Measurements from ENCODE around the gene BBS1. TPM values are rescaled to one million over a fixed set of nuclear protein-coding genes. Genes with fewer than 3 reads are reported as not detected.
A peak's percentile ranks its signal among the peaks of the same experiment; 100 is the strongest.

The BBS1 gene
- total RNA-seq, 1 experiment from 2014 or later: 9.1 TPM

DNA sequence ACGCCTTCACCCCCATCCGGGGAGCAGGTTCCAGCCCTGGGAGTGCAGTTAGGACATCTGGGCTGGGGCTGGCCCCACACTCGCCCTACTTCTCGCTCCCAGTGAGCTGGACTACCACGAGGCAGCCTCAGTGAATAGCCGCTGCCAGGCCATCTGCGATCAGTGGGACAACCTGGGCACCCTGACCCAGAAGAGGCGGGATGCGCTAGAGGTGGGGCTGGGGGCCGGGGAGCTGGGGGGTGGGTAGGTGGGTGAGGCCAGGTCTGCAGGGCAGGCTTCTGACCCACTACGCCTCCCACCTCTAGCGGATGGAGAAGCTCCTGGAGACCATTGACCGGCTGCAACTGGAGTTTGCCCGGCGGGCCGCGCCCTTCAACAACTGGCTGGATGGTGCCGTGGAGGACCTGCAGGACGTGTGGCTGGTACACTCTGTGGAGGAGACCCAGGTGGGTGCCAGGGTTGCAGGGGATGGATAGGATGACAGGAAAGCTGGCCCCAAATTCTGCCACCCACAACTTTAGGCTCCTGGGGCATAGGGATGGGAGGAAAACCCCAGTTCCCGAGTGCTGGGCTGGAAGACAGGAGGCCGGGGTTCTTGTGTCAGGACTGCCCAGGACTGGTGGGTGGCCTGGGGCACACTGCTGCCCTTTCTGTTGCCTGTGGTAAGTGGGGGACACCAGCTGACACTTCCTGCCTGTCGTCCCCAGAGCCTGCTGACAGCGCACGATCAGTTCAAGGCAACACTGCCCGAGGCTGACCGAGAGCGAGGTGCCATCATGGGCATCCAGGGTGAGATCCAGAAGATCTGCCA is 49.6 kb downstream of the BBS1 start:
- no peak for DNase-seq (ENCODE audit: low read depth, low spot score)
- in situ Hi-C loops (cut with HindIII; ENCODE audit: low pct_unique_long_range_greater_than_20kb, low sequenced_read_pairs): no loop called here

DNA sequence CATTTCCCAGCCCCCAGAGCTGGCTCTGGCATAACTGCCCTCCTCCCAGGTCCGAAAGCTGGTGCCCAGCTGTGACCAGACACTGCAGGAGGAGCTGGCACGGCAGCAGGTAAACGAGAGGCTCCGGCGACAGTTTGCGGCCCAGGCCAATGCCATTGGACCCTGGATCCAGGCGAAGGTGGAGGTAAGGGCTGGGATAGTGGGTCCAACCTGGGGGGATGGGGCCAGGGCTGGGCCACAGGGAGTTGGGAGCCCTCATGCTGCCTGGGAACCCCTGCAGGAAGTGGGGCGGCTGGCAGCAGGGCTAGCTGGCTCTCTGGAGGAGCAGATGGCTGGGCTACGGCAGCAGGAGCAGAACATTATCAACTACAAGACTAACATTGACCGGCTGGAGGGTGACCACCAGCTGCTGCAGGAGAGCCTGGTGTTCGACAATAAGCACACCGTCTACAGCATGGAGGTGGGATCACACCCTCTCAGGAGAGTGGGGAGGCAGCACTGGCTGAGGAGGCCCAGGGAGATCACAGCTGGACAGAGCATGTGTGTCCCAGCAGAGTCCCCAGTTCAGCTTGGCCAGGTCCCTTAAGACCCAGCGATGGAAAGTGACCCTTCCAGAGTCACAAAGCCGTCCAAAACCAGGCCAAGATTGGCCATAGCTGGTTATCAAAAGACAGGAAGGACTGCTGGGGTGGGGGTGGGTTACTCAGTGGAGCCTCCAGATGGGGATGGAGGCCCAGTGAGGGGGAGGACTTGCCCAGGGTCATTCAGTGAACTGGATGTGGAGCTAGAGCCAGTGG is 50.9 kb downstream of the BBS1 start:
- in situ Hi-C loops (cut with HindIII; ENCODE audit: low pct_unique_long_range_greater_than_20kb, low sequenced_read_pairs): no loop called here
- no peak for DNase-seq (ENCODE audit: low read depth, low spot score)

DNA sequence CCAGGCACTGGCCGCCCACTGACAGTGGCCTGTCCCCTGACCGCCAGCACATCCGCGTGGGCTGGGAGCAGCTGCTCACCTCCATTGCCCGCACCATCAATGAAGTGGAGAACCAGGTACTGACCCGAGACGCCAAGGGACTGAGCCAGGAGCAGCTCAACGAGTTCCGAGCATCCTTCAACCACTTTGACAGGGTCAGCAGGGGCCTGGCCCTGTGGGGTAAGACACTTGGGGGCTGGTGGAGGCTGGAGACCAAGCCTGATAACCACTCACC is 51.5 kb downstream of the BBS1 start:
- in situ Hi-C loops (cut with HindIII; ENCODE audit: low pct_unique_long_range_greater_than_20kb, low sequenced_read_pairs): no loop called here
- DNase-seq (ENCODE audit: low read depth, low spot score): no peak

DNA sequence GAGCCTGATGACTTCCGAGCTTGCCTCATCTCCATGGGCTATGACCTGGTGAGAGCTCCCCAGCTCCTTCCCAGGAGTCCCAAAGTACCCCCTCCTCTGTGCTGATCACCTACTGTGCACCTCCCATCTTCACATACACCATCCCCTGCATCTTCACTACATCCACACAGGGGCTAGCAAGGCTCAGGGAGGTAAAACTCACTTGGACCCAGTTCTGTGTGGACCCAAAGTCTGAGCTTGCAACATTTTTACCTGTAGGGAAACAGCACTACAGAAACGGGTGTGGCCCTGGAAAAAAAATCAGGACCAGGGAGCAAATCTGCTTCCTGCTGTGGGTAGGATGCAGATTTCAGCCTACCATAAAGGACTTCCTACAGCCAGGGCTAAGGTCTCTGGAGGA is 51.8 kb downstream of the BBS1 start:
- no peak for DNase-seq (ENCODE audit: low read depth, low spot score)
- in situ Hi-C loops (cut with HindIII; ENCODE audit: low pct_unique_long_range_greater_than_20kb, low sequenced_read_pairs): no loop called here

DNA sequence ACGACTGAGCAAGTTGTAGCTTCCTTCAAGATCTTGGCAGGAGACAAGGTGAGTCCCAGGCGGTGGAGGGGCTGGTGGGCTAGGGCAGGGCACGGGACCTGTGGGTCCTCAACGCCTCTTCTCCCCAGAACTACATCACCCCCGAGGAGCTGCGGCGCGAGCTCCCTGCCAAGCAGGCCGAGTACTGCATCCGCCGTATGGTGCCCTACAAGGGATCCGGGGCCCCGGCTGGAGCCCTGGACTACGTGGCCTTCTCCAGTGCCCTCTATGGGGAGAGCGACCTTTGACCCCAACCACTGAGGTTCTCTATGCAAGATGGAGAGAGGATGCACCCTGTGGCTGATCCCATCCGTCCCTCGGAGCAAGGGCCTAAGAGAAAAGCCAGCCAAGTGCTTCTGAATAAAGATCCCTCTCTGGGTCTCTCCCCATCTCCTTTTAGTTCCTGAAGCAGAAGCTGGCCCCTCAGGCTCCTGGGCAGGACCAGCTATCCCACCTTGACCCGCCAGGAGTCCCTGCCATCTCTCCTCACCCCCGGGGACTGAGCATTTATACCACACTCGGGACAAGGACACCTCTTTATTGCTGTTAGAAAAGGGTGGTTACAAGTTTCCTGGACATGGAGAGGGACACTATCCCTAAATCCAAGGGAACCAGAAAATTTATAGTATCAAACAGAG is 52.6 kb downstream of the BBS1 start:
- DNase-seq (ENCODE audit: low read depth, low spot score): no peak
- in situ Hi-C loops (cut with HindIII; ENCODE audit: low pct_unique_long_range_greater_than_20kb, low sequenced_read_pairs): no loop called here

DNA sequence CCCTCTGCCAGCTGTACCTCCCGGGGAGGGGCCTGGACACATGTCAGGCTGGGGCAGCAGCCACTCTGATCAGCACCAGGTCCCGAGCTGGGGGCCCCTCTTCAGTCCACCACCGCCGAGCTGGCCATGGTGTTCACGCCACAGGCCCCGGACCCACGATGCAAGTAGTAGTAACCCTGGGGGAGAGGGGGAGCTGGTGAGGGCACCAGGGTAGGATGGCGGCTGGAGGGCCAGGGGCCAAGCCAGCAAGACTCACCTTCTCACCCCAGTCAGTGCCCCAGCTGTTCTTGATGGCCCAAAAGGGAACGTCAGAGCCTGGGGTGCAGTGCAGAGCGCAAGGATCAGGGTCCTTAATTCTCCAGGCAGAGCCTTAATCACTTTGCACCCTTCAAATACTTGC is 53.4 kb downstream of the BBS1 start:
- in situ Hi-C loops (cut with HindIII; ENCODE audit: low pct_unique_long_range_greater_than_20kb, low sequenced_read_pairs): no loop called here
- DNase-seq (ENCODE audit: low read depth, low spot score): no peak

DNA sequence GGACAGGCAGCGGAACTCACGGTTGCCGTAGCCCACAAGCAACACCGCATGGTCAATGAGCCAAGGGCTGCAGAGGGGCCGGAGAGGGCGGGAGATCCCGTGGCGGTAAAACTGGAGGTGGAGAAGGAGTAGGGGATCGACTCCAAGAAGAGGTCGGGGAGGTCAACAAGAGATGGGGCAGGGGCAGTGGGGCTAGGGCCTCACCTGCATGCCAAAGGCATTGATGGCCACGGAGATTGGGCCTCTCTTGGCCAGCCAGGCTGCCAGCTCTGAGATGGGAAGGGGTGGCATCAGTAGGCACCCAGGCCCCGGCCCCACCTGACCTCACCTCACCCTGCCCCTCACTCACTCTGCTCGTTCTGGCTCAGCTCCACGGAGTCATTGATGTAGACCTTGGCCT is 54.1 kb downstream of the BBS1 start:
- in situ Hi-C loops (cut with HindIII; ENCODE audit: low pct_unique_long_range_greater_than_20kb, low sequenced_read_pairs): no loop called here
- DNase-seq (ENCODE audit: low read depth, low spot score): no peak

DNA sequence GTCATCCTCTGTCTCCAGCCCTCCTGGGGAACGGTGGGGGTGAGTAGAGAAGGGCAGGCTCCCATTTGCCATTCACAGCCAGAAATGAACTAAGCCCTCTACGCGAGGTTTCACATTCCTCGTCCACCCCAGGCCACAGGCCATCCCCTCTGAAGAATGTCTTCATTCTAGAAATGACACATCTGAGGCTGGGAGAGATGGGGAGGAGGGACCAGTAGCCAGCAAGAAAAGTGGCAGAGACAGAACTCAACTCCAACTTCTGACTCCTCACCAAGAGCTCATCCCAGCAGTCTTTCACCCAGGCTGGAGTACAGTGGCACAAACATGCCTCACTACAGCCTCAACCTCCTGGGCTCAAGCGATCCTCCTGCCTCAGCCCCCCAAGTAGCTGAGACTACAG is 54.5 kb downstream of the BBS1 start:
- in situ Hi-C loops (cut with HindIII; ENCODE audit: low pct_unique_long_range_greater_than_20kb, low sequenced_read_pairs): no loop called here
- DNase-seq (ENCODE audit: low read depth, low spot score): no peak

DNA sequence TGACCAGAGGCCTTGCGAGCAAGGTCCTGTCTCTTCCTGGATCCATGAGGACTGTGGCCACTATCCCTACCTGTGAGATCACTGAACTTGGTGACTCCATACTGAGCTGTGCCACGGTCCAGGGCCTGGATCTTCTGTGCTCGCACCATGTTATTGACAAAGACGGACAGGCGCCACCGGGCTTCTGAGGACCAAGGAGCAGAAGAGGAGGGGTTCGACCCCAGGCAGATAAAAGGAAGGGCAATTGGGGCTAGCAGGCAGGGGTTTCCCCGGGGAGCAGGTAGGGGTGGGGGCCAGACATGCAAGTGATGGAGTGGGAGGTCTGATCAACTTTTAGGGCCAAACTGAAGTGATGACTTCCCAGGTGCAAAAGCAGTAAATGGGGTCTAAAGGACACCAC is 55.8 kb downstream of the BBS1 start:
- in situ Hi-C loops (cut with HindIII; ENCODE audit: low pct_unique_long_range_greater_than_20kb, low sequenced_read_pairs): no loop called here
- no peak for DNase-seq (ENCODE audit: low read depth, low spot score)

DNA sequence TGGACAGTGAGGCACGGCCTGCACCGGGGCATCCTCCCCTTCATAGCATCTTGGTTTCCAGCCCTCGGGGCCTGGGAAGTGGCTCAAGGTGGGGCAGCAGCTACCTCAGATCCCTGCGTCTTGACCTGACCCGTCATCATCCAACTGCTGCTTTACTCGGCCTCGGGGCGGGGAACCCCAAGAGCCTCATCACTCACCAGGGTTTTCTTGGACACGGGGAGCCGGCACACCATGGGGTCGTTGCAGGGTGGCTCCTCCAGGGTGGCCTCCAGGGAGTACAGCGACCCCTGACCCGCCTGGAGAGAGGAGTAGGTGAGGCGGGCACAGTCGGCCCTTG is 57.3 kb downstream of the BBS1 start:
- in situ Hi-C loops (cut with HindIII; ENCODE audit: low pct_unique_long_range_greater_than_20kb, low sequenced_read_pairs): no loop called here
- DNase-seq (ENCODE audit: low read depth, low spot score): no peak

DNA sequence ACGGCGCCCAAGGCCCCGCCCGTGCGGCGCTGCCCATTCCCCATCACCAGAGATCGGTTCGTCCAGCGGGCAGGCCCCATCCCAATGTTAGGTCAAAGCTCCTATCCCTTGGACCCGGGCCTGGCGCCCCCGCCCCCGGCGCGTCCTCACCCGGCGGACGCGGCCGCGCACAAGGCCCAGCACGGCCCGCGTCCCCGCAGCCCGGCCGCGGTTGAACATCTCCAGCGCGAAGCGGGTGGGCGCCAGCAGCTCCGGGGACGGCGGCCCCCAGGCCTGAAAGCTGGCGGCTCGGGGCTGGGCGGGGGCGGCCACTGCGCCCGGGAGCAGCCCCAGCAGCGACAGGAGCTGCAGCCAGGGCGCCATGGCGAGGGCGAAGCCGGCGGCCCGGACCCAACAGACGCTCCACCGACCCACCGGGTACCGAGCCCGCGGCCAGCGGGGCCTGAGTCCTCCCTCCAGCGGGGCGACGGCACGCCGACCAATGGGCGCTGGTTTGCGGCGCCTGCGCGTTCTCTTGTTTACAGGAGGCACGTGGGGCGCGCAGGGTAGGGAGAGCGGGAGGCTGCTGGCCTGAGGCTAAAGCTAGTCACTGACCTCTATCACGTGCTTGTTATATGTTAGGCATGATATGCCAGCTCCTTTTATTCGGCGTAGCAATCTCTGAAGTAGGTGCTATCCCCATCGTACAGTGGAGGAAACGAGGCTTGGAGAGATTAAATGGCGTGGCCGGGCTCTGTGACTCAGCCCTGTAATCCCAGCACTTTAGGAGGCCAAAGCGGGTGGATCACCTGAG is 57.9 kb downstream of the BBS1 start, which contains the start of gene CTSF:
CTSF (minus strand) TSS at position 483 of the 793 bp plus-strand sequence; CDS start at position 363, 120 bp downstream.
- in situ Hi-C loops (cut with HindIII; ENCODE audit: low pct_unique_long_range_greater_than_20kb, low sequenced_read_pairs): no loop called here
- DNase-seq (ENCODE audit: low read depth, low spot score): peak; percentile 87

DNA sequence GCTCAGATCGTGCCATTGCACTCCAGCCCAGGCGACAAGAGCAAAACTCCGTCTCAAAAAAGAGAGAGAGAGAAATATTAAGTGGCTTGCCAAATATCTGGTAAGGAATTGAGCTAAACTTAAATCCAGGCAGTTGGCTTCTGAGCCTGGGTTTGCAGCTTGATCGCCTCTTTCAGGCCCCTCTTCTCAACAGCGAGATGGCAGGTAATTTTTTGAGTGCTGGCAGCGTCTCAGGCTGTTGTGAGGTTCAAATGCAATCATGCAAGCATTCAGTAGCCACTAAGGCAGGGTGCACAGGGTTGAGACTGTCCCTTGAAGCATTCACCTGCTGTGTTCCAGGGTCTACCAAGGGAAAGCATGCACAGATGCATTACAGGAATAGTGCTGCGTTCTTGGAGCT is 58.6 kb downstream of the BBS1 start:
- in situ Hi-C loops (cut with HindIII; ENCODE audit: low pct_unique_long_range_greater_than_20kb, low sequenced_read_pairs): no loop called here
- DNase-seq (ENCODE audit: low read depth, low spot score): no peak

DNA sequence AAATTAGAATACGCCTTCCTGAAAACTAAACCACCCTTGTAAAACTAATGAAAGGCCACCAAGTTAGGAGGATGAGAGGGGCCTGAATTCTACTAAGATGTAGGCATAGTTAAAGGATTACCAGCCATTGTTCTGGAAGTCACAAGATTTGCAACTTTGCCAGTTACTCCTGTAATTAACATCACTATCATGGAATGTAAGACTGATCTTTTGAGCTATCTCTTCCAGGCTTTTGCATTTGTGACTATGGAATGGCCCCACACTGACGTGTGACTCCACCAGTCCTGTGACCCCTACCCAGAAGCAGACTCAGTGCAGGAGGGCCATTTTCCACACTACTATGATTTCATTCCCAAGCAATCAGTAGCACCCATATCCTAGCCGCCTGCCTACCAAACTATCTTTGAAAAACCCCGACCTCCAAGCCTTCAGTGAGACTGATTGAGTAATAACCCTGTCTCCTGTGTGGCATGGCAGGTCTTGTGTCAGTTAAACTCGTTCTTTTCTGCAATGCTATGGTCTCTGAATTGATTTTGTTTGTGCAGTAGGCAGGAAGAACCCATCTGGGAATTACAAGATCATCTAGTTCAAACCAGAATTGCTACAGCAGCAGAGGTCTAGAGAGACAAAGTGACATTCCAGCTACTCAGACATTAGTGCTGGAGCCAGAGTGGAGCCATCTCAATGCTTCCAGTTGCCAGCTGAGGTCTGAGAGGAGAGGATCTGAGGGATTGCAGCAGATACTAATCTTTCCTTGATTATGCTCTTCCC is 59.8 kb downstream of the BBS1 start:
- in situ Hi-C loops (cut with HindIII; ENCODE audit: low pct_unique_long_range_greater_than_20kb, low sequenced_read_pairs): no loop called here
- DNase-seq (ENCODE audit: low read depth, low spot score): no peak

DNA sequence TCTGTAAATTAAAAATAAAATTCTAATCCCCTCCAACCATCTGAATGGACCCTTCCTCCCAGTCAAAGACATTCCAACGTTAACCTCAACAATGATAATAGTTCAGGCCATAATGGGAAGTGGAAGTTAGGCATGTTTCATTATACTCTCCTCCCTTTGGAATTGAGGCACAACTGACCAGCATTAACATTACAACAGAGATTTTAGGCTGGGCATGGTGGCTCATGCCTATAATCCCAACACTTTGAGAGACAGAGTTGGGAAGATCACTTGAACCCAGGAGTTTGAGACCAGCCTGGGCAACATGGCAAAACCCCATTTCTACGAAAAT is 60.4 kb downstream of the BBS1 start:
- in situ Hi-C loops (cut with HindIII; ENCODE audit: low pct_unique_long_range_greater_than_20kb, low sequenced_read_pairs): no loop called here
- no peak for DNase-seq (ENCODE audit: low read depth, low spot score)

DNA sequence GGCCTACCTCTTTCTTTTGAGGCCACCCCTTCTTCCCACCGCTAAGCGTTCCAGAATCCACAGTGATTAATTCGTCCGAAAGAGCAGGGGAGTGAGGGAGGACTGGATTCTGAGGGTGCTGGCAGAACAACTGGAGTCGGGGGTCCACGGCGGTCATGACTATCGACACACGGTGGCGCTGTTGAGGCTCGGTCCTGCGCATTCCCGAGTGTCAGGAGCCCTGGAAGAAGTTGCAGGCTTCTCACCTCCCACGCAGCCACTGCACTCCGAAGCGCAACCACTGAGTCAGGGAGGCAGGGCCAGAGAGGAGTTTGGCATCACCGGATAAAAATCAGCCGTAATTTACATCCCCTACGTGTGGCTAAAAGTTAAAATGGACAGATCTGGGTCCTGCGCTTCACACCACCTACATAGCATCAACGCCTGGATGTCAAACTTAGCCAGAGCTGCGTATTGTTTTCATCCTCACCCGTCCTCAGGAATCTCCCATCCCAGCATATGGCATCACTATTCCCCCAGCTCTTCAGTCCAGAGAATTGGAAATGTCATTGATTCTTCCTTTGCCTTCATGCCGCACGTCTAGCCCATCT is 68.7 kb downstream of the BBS1 start:
- in situ Hi-C loops (cut with HindIII; ENCODE audit: low pct_unique_long_range_greater_than_20kb, low sequenced_read_pairs): no loop called here
- peak; percentile 64 for DNase-seq (ENCODE audit: low read depth, low spot score)

DNA sequence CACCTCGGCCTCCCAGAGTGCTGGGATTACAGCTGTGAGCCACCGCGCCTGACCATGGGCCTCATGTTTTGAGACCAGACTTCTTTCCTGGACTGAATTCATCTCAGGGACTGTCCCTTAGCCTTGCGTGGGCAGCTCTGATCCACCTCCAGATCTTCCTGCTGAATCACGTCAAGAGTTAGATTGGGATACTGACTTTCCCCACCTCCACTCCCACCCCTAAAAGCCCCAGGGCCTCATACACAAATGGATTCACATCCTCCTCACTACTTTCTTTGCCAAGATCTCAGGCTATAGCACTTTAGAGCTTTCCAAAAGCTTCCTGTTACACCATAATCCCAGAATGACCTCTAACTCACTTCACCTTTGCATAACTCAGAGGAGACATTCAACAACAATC is 70.4 kb downstream of the BBS1 start:
- in situ Hi-C loops (cut with HindIII; ENCODE audit: low pct_unique_long_range_greater_than_20kb, low sequenced_read_pairs): no loop called here
- DNase-seq (ENCODE audit: low read depth, low spot score): no peak

DNA sequence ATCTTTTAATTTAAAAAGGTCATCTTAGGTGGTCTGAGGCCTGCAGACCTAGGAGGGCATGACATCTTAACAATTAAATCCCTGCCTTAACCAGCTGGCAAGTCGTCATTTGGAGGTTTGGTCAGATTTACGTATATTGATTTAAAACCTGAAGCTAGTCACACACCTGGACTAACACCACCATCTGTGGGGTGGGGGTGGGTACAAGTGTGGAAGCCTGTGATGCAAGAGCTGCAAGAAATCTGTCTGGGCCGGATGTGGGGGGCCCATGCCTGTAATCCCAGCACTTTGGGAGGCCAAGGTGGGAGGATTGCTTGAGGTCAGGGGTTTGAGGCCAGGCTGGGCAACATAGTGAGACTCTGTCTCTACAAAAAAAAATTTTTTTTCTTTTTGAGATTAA is 70.8 kb downstream of the BBS1 start:
- in situ Hi-C loops (cut with HindIII; ENCODE audit: low pct_unique_long_range_greater_than_20kb, low sequenced_read_pairs): no loop called here
- no peak for DNase-seq (ENCODE audit: low read depth, low spot score)

Measured in SK-MEL-5 (cell line).